ENCODE measurements around the gene SLCO2B1.

DNA sequence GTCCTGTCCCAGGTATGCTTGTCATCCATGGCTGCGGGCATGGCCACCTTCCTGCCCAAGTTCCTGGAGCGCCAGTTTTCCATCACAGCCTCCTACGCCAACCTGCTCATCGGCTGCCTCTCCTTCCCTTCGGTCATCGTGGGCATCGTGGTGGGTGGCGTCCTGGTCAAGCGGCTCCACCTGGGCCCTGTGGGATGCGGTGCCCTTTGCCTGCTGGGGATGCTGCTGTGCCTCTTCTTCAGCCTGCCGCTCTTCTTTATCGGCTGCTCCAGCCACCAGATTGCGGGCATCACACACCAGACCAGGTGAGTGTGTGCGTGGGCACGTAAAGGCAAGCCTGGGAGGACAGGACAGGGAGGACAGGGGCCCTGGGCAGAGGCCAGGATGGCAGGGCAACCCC lies 42.4 kb downstream of the SLCO2B1 start:
- TF ChIP-seq, protein P1, sequence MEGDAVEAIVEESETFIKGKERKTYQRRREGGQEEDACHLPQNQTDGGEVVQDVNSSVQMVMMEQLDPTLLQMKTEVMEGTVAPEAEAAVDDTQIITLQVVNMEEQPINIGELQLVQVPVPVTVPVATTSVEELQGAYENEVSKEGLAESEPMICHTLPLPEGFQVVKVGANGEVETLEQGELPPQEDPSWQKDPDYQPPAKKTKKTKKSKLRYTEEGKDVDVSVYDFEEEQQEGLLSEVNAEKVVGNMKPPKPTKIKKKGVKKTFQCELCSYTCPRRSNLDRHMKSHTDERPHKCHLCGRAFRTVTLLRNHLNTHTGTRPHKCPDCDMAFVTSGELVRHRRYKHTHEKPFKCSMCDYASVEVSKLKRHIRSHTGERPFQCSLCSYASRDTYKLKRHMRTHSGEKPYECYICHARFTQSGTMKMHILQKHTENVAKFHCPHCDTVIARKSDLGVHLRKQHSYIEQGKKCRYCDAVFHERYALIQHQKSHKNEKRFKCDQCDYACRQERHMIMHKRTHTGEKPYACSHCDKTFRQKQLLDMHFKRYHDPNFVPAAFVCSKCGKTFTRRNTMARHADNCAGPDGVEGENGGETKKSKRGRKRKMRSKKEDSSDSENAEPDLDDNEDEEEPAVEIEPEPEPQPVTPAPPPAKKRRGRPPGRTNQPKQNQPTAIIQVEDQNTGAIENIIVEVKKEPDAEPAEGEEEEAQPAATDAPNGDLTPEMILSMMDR (IDR thresholded peaks at IDR 0.05) = no peak
- TF ChIP-seq POLR2A (IDR thresholded peaks at IDR 0.05) = no peak

Data from testis (tissue), 2 donors.